H1 (cell line): ENCODE measurements around the gene LY86. TPM values are rescaled to one million over a fixed set of nuclear protein-coding genes. Genes with fewer than 3 reads are reported as not detected.

Source experiments
- ATF2 ChIP-seq: IDR thresholded peaks from 2 replicates; pipeline ENCODE4 v1.6.1; 2012; ENCODE audit warnings: low read length, inconsistent platforms
- BACH1 ChIP-seq: IDR thresholded peaks from 2 replicates; pipeline ENCODE4 v1.6.1; 2012; ENCODE audit warnings: low read length, improper control_type of control experiment
- CEBPB ChIP-seq: IDR thresholded peaks from 2 replicates; pipeline ENCODE4 v1.6.1; 2012; ENCODE audit warnings: low read depth, low read length
- CREB1 ChIP-seq: IDR thresholded peaks from 2 replicates; pipeline ENCODE4 v1.6.1; 2012; ENCODE audit warnings: inconsistent platforms
- CTCF ChIP-seq, 3 experiments: IDR thresholded peaks; 1 replicate in 2 of 3; 2 replicates in 1 of 3; pipeline versions ENCODE4 v1.5.1 to v1.6.1; 2011; ENCODE audit warnings: low read length in 3 of 3, mild to moderate bottlenecking in 3 of 3, inconsistent platforms in 2 of 3, low read depth in 1 of 3, moderate library complexity in 1 of 3; ENCODE audit not compliant: insufficient read depth in 1 of 3; ENCODE audit errors: control extremely low read depth in 1 of 3
- EZH2 ChIP-seq: fragments of 200-600 bp; sonication (generic); IDR thresholded peaks from 2 replicates; pipeline ENCODE4 v1.7.1; 2012; ENCODE audit warnings: low read depth, mild to moderate bottlenecking, moderate library complexity, low read length, inconsistent platforms; ENCODE audit not compliant: severe bottlenecking
- SUZ12 ChIP-seq: fragments of 200-600 bp; sonication (generic); IDR thresholded peaks from 2 replicates; pipeline ENCODE4 v1.6.1; 2012; ENCODE audit warnings: mild to moderate bottlenecking, inconsistent platforms, low read length, moderate library complexity, mixed read lengths
- TAF7 ChIP-seq: optimal IDR thresholded peaks from 2 replicates; pipeline ENCODE3; 2011; ENCODE audit warnings: low read depth, mild to moderate bottlenecking, inconsistent platforms, low read length, moderate library complexity, borderline replicate concordance
- polyA plus RNA-seq, 7 experiments: library from polyadenylated mRNA; depleted of rRNA in 3 of 7; stranded (reverse) in 5 of 7; unstranded in 2 of 7; fragments of >200 nt in 5 of 7; fragments of 200-250 nt in 2 of 7; gene quantifications; 1 replicate in 5 of 7; 2 replicates in 1 of 7; 4 replicates in 1 of 7; pipeline versions ENCODE4 v1.2.1 to v1.2.3, GENCODE V29; 2011 to 2013; ENCODE audit warnings: missing spikeins in 2 of 7, mixed read lengths in 2 of 7
- total RNA-seq: library from RNA; stranded (reverse); fragmentation: NEBNext Ultra II Directional; extraction: Animal tissue kit (Norgen Biotek cat#: 25700); gene quantifications from 2 replicates; pipeline ENCODE4 v1.2.1, GENCODE V29; 2021
- TF ChIP-seq, protein P1 (sequence below): IDR thresholded peaks from 2 replicates; pipeline ENCODE4 v1.6.1; 2012; ENCODE audit warnings: inconsistent platforms

The LY86 gene
- total and polyA plus RNA-seq, 2 of the 8 experiments (the other 6 are each of a cell fraction or from before 2014, with no cell fraction given), result not detected

GRCh38 chr6:6547110-6547879 lies 41.2 kb upstream of the LY86 start (continued):
- TF ChIP-seq ATF2, result peak; percentile 97
- no peak for TF ChIP-seq BACH1
- TF ChIP-seq EZH2, result peak; percentile 6
- TF ChIP-seq CREB1, result peak; percentile 24; the same call in 1 of the 2 replicates
- peak; percentile 77 for TF ChIP-seq CEBPB
- TF ChIP-seq TAF7, result no peak
- TF ChIP-seq, protein P1, sequence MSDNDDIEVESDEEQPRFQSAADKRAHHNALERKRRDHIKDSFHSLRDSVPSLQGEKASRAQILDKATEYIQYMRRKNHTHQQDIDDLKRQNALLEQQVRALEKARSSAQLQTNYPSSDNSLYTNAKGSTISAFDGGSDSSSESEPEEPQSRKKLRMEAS, result 0 out of 2 replicates have a peak, but pooled peaks have one; percentile 21
- TF ChIP-seq CTCF (IDR thresholded peaks at IDR 0.05; ENCODE audit: control extremely low read depth in 1 of 3, insufficient read depth in 1 of 3, low read depth in 1 of 3, low read length in 3 of 3), result peak; percentile 79 to 95 (median 94)
- no peak for TF ChIP-seq SUZ12
